Measurements from ENCODE around the gene RAB1B. TPM values are rescaled to one million over a fixed set of nuclear protein-coding genes. Genes with fewer than 3 reads are reported as not detected.
A peak's percentile ranks its signal among the peaks of the same experiment; 100 is the strongest.
"Not testable (repeated sequence)": the region's sequence is repeated elsewhere in the genome, so short reads cannot be mapped to it uniquely, and the experiment has no call there.

The RAB1B gene
- total RNA-seq, 2 donors from 2014 or later: 122 to 126 TPM

GRCh38 chr11:66302656-66303055, 34.2 kb downstream of the RAB1B start:
- H3K4me3 Mint-ChIP-seq: no peak overlapping the region
- no peak overlapping the region for H3K27ac Mint-ChIP-seq
- WGBS, 2 experiments (ENCODE audit: insufficient coverage in 1 of 2, insufficient read length in 1 of 2): 84 to 96% methylated on average over 12 of the region's 12 CpGs
- Histone ChIP-seq H3K9ac (ENCODE audit: extremely low read depth, low read length, poor library complexity, severe bottlenecking) (no peak overlapping the region), H3K9me3 (ENCODE audit: control insufficient read depth, low read length) (no peaks in the 10 kb centered on the region), H3K27ac (ENCODE audit: low read depth, low read length) (no peak overlapping the region), H3K36me3 (ENCODE audit: control insufficient read depth, insufficient read depth, low read length) (no peaks in the 10 kb centered on the region), H3K27me3 (ENCODE audit: control insufficient read depth, insufficient read depth, low read length, poor library complexity, severe bottlenecking) (no peaks in the 10 kb centered on the region), H3K4me3 (ENCODE audit: low read length) (no peak overlapping the region), H3K4me1 (ENCODE audit: control insufficient read depth, insufficient read depth, low read length) (no peaks in the 10 kb centered on the region)
- DNase-seq: peak; percentile 48
- no peaks in the 10 kb centered on the region for H3K36me3 Mint-ChIP-seq (ENCODE audit: low read depth)
- H3K9me3 Mint-ChIP-seq: no peaks in the 10 kb centered on the region
- H3K27me3 Mint-ChIP-seq (ENCODE audit: insufficient read depth): peaks cover 19% of the 10 kb centered on the region
- peaks cover under 1% of the 10 kb centered on the region for H3K4me1 Mint-ChIP-seq
- TF ChIP-seq CTCF (conservative IDR thresholded peaks at IDR 0.05): no peak

GRCh38 chr11:66309475-66309874, 41.0 kb downstream of the RAB1B start:
- Histone ChIP-seq H3K9me3 (ENCODE audit: control insufficient read depth, low read length) (no peaks in the 10 kb centered on the region), H3K36me3 (ENCODE audit: control insufficient read depth, insufficient read depth, low read length) (no peaks in the 10 kb centered on the region), H3K4me1 (ENCODE audit: control insufficient read depth, insufficient read depth, low read length) (peaks cover 3% of the 10 kb centered on the region), H3K27ac (ENCODE audit: low read depth, low read length) (no peak overlapping the region), H3K9ac (ENCODE audit: extremely low read depth, low read length, poor library complexity, severe bottlenecking) (no peak overlapping the region), H3K27me3 (ENCODE audit: control insufficient read depth, insufficient read depth, low read length, poor library complexity, severe bottlenecking) (no peaks in the 10 kb centered on the region), H3K4me3 (ENCODE audit: low read length) (no peak overlapping the region)
- H3K27me3 Mint-ChIP-seq (ENCODE audit: insufficient read depth): peaks cover 25% of the 10 kb centered on the region
- no peak for TF ChIP-seq CTCF (conservative IDR thresholded peaks at IDR 0.05)
- H3K9me3 Mint-ChIP-seq: no peaks in the 10 kb centered on the region
- H3K4me1 Mint-ChIP-seq: peaks cover 5% of the 10 kb centered on the region
- H3K4me3 Mint-ChIP-seq: no peak overlapping the region
- H3K36me3 Mint-ChIP-seq (ENCODE audit: low read depth): no peaks in the 10 kb centered on the region
- DNase-seq: no peak
- 90 to 93% methylated on average over 3 of the region's 3 CpGs for WGBS, 2 experiments (ENCODE audit: insufficient coverage in 1 of 2, insufficient read length in 1 of 2)
- no peak overlapping the region for H3K27ac Mint-ChIP-seq

GRCh38 chr11:66310324-66310723, 41.9 kb downstream of the RAB1B start:
- Mint-ChIP-seq H3K36me3 (ENCODE audit: low read depth) (no peaks in the 10 kb centered on the region), H3K4me1 (peaks cover 5% of the 10 kb centered on the region), H3K9me3 (no peaks in the 10 kb centered on the region), H3K4me3 (no peak overlapping the region), H3K27me3 (ENCODE audit: insufficient read depth) (peaks cover 28% of the 10 kb centered on the region), H3K27ac (no peak overlapping the region)
- Histone ChIP-seq H3K27ac (ENCODE audit: low read depth, low read length) (no peak overlapping the region), H3K4me1 (ENCODE audit: control insufficient read depth, insufficient read depth, low read length) (peaks cover 3% of the 10 kb centered on the region), H3K4me3 (ENCODE audit: low read length) (no peak overlapping the region), H3K9ac (ENCODE audit: extremely low read depth, low read length, poor library complexity, severe bottlenecking) (no peak overlapping the region), H3K27me3 (ENCODE audit: control insufficient read depth, insufficient read depth, low read length, poor library complexity, severe bottlenecking) (no peaks in the 10 kb centered on the region), H3K36me3 (ENCODE audit: control insufficient read depth, insufficient read depth, low read length) (no peaks in the 10 kb centered on the region), H3K9me3 (ENCODE audit: control insufficient read depth, low read length) (no peaks in the 10 kb centered on the region)
- no peak for TF ChIP-seq CTCF (conservative IDR thresholded peaks at IDR 0.05)
- WGBS, 2 experiments (ENCODE audit: insufficient coverage in 1 of 2, insufficient read length in 1 of 2): 92 to 94% methylated on average over 7 to 8 of the region's 8 CpGs
- DNase-seq: peak; percentile 39

- not testable (repeated sequence) for H3K36me3 ChIP-seq (ENCODE audit: control insufficient read depth, insufficient read depth, low read length); H3K27ac ChIP-seq (ENCODE audit: low read depth, low read length); H3K27ac Mint-ChIP-seq; H3K27me3 ChIP-seq (ENCODE audit: control insufficient read depth, insufficient read depth, low read length, poor library complexity, severe bottlenecking); H3K9ac ChIP-seq (ENCODE audit: extremely low read depth, low read length, poor library complexity, severe bottlenecking); H3K4me1 ChIP-seq (ENCODE audit: control insufficient read depth, insufficient read depth, low read length); H3K9me3 Mint-ChIP-seq; H3K4me3 Mint-ChIP-seq; H3K4me1 Mint-ChIP-seq; H3K9me3 ChIP-seq (ENCODE audit: control insufficient read depth, low read length); H3K36me3 Mint-ChIP-seq (ENCODE audit: low read depth); H3K4me3 ChIP-seq (ENCODE audit: low read length)
- peaks cover 33% of the 10 kb centered on the region for H3K27me3 Mint-ChIP-seq (ENCODE audit: insufficient read depth)
- WGBS, 2 experiments (ENCODE audit: insufficient coverage in 1 of 2, insufficient read length in 1 of 2): 89 to 94% methylated on average over 17 to 18 of the region's 18 CpGs
- peak; percentile 38 for DNase-seq
Measured at GRCh38 chr11:66310803-66311440, 42.5 kb downstream of the RAB1B start.
